ENCODE measurements around the gene C6orf89.

- TF ChIP-seq EZH2 (IDR thresholded peaks at IDR 0.05) (no peak), POLR2AphosphoS5 (IDR thresholded peaks at IDR 0.05; ENCODE audit: borderline replicate concordance, low read depth, low read length) (no peak), FOXP2 (optimal IDR thresholded peaks at IDR 0.05; ENCODE audit: control extremely low read depth, extremely low read length, insufficient read depth) (no peak)
Observed at GRCh38 chr6:36850021-36850420, 35.7 kb upstream of the C6orf89 start.

All from SK-N-MC (cell line).